ENCODE data around the gene SCN3B.

Gene SCN3B

DNA sequence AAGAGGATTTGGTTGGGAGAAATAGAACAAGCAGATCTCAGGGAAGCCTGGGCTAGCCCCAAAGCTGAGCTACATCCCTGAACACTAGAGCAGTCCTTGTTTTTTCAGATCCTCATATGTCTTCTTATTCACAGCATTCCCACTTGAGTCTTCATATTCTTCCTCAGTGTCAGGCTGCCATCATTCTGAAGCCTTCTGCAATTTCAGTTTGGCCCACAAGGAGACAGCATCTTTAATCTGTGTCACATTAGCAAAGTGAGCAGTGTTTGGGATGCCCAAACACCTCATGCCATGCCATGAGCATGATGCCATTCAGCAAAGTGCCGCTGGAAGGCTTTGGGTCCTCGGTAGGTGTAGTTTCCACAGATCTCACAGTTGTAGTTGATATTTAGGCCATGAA is 56.6 kb downstream of the SCN3B start:
- no peak overlapping the region for H3K18ac ChIP-seq (ENCODE audit: low read length)
- H3K9ac ChIP-seq (ENCODE audit: low read length) = no peak overlapping the region
- H2AFZ ChIP-seq (ENCODE audit: insufficient read depth, low read length, poor library complexity) = no peak overlapping the region
- H3K23ac ChIP-seq (ENCODE audit: low read length) = no peak overlapping the region
- no peak overlapping the region for H2BK5ac ChIP-seq (ENCODE audit: low read depth, low read length, poor library complexity)
- no peak overlapping the region for H4K91ac ChIP-seq (ENCODE audit: low read depth, low read length)
- no peak overlapping the region for H3K4me3 ChIP-seq (ENCODE audit: low read depth, low read length)
- H3K4me1 ChIP-seq (ENCODE audit: control insufficient read depth in 1 of 2, insufficient read depth in 2 of 2, low read length in 2 of 2) = no peaks in the 10 kb centered on the region
- H3K79me1 ChIP-seq (ENCODE audit: low read length) = no peaks in the 10 kb centered on the region
- H3K4me2 ChIP-seq (ENCODE audit: low read length) = no peak overlapping the region
- no peak overlapping the region for H4K12ac ChIP-seq (ENCODE audit: low read depth, low read length)
- no peak overlapping the region for H3K4ac ChIP-seq (ENCODE audit: low read depth, low read length)
- H4K8ac ChIP-seq (ENCODE audit: low read depth, low read length) = no peak overlapping the region
- H3K9me3 ChIP-seq (ENCODE audit: insufficient read depth, low read depth, low read length) = no peaks in the 10 kb centered on the region
- WGBS (ENCODE audit: extremely low coverage, insufficient coverage, insufficient read length) = no CpG with 5 or more reads among the region's 2 CpGs
- H3K27me3 ChIP-seq (ENCODE audit: insufficient read depth, low read length) = no peaks in the 10 kb centered on the region
- H3K27ac ChIP-seq (ENCODE audit: low read depth, low read length) = no peak overlapping the region
- no peak overlapping the region for H2AK5ac ChIP-seq (ENCODE audit: low read length)
- no peak overlapping the region for H2BK120ac ChIP-seq (ENCODE audit: insufficient read depth, low read length, poor library complexity)
- H3K14ac ChIP-seq (ENCODE audit: low read length) = no peak overlapping the region
- no peaks in the 10 kb centered on the region for H3K36me3 ChIP-seq (ENCODE audit: control insufficient read depth in 1 of 2, insufficient read depth in 2 of 2, low read length in 2 of 2)
- peak in 1 of 2 donors; percentile 8 for DNase-seq
- H2BK12ac ChIP-seq (ENCODE audit: low read length) = no peak overlapping the region
- no peaks in the 10 kb centered on the region for H3K79me2 ChIP-seq (ENCODE audit: control insufficient read depth, insufficient read depth, low read length, poor library complexity)

DNA sequence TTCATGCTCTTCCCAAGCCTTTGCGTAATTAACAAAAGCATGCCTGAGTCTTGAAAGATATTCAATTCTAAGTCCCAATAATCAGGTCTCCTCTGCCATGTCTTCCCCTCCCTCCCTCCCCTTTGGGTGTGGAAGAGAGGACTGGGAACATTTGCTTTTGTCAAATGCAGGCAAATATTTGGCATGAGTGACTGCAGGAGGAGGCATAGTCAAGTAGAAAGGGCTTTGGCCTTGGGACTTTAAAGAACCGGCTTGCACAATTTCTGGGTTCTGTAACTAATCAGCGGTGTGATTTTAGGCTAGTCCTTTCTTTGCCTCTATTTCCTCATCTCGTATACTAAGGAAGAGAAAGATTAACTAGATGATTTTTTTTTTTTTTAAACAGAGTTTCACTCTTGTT is 59.5 kb downstream of the SCN3B start:
- no peak overlapping the region for H3K4me2 ChIP-seq (ENCODE audit: low read length)
- H3K14ac ChIP-seq (ENCODE audit: low read length) = no peak overlapping the region
- H3K9me3 ChIP-seq (ENCODE audit: insufficient read depth, low read depth, low read length) = no peaks in the 10 kb centered on the region
- H2BK5ac ChIP-seq (ENCODE audit: low read depth, low read length, poor library complexity) = no peak overlapping the region
- H4K12ac ChIP-seq (ENCODE audit: low read depth, low read length) = no peak overlapping the region
- no peak overlapping the region for H3K4me3 ChIP-seq (ENCODE audit: low read depth, low read length)
- no peak overlapping the region for H3K4ac ChIP-seq (ENCODE audit: low read depth, low read length)
- H4K91ac ChIP-seq (ENCODE audit: low read depth, low read length) = no peak overlapping the region
- no peak overlapping the region for H3K9ac ChIP-seq (ENCODE audit: low read length)
- no peaks in the 10 kb centered on the region for H3K36me3 ChIP-seq (ENCODE audit: control insufficient read depth in 1 of 2, insufficient read depth in 2 of 2, low read length in 2 of 2)
- H3K79me1 ChIP-seq (ENCODE audit: low read length) = no peaks in the 10 kb centered on the region
- no CpG with 5 or more reads among the region's 4 CpGs for WGBS (ENCODE audit: extremely low coverage, insufficient coverage, insufficient read length)
- H3K23ac ChIP-seq (ENCODE audit: low read length) = no peak overlapping the region
- H2AK5ac ChIP-seq (ENCODE audit: low read length) = no peak overlapping the region
- no peak overlapping the region for H3K27ac ChIP-seq (ENCODE audit: low read depth, low read length)
- H2BK12ac ChIP-seq (ENCODE audit: low read length) = no peak overlapping the region
- H4K8ac ChIP-seq (ENCODE audit: low read depth, low read length) = no peak overlapping the region
- no peaks in the 10 kb centered on the region for H3K27me3 ChIP-seq (ENCODE audit: insufficient read depth, low read length)
- H3K18ac ChIP-seq (ENCODE audit: low read length) = no peak overlapping the region
- H2BK120ac ChIP-seq (ENCODE audit: insufficient read depth, low read length, poor library complexity) = no peak overlapping the region
- no peaks in the 10 kb centered on the region for H3K4me1 ChIP-seq (ENCODE audit: control insufficient read depth in 1 of 2, insufficient read depth in 2 of 2, low read length in 2 of 2)
- H2AFZ ChIP-seq (ENCODE audit: insufficient read depth, low read length, poor library complexity) = no peak overlapping the region
- no peaks in the 10 kb centered on the region for H3K79me2 ChIP-seq (ENCODE audit: control insufficient read depth, insufficient read depth, low read length, poor library complexity)
- DNase-seq = no peak

DNA sequence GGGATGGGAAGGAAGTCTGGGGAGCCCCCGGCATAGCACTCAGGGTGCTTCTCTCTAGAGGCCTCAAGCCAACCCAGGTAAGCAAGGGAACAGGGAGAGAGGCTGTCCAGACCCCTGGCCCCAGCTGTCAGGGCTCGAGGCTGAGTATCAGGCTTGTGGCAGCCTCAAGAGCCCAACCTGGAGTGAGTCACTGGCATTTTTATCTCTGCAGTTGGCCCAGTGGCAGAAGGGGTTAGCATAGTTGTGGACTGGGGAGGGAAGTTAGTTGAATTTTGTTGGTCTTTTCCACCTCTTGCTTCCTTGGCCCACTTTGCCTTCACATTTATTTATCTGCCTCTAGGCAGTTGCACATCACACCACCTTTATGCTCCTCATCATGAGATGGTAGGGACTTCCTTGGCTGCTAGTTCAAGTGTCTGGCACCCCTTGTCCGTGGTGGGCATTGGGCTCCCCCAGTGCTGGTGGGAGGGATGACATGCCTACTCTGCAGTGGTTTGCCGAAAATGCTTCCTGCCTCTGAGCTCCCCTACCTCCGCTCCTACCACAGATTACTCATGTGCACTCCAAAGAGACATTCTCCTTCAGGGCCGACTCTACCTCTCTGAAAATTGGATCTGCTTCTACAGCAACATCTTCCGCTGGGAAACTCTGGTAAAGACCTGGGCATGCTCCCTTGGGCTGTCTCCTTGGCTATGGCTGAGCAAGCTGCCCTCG is 60.1 kb downstream of the SCN3B start:
- no peak overlapping the region for H4K12ac ChIP-seq (ENCODE audit: low read depth, low read length)
- H3K4me1 ChIP-seq (ENCODE audit: control insufficient read depth in 1 of 2, insufficient read depth in 2 of 2, low read length in 2 of 2) = no peaks in the 10 kb centered on the region
- H3K79me2 ChIP-seq (ENCODE audit: control insufficient read depth, insufficient read depth, low read length, poor library complexity) = no peaks in the 10 kb centered on the region
- no peaks in the 10 kb centered on the region for H3K36me3 ChIP-seq (ENCODE audit: control insufficient read depth in 1 of 2, insufficient read depth in 2 of 2, low read length in 2 of 2)
- no peak overlapping the region for H3K9ac ChIP-seq (ENCODE audit: low read length)
- H4K91ac ChIP-seq (ENCODE audit: low read depth, low read length) = no peak overlapping the region
- no peak overlapping the region for H3K27ac ChIP-seq (ENCODE audit: low read depth, low read length)
- H3K23ac ChIP-seq (ENCODE audit: low read length) = no peak overlapping the region
- no peak overlapping the region for H3K14ac ChIP-seq (ENCODE audit: low read length)
- H2BK12ac ChIP-seq (ENCODE audit: low read length) = no peak overlapping the region
- H3K9me3 ChIP-seq (ENCODE audit: insufficient read depth, low read depth, low read length) = no peaks in the 10 kb centered on the region
- no peak overlapping the region for H3K18ac ChIP-seq (ENCODE audit: low read length)
- WGBS (ENCODE audit: extremely low coverage, insufficient coverage, insufficient read length) = no CpG with 5 or more reads among the region's 8 CpGs
- H2BK120ac ChIP-seq (ENCODE audit: insufficient read depth, low read length, poor library complexity) = no peak overlapping the region
- no peak overlapping the region for H3K4ac ChIP-seq (ENCODE audit: low read depth, low read length)
- no peak overlapping the region for H3K4me2 ChIP-seq (ENCODE audit: low read length)
- H2AFZ ChIP-seq (ENCODE audit: insufficient read depth, low read length, poor library complexity) = no peak overlapping the region
- peak in 1 of 2 donors; percentile 42 for DNase-seq
- H3K4me3 ChIP-seq (ENCODE audit: low read depth, low read length) = no peak overlapping the region
- H2BK5ac ChIP-seq (ENCODE audit: low read depth, low read length, poor library complexity) = no peak overlapping the region
- no peak overlapping the region for H4K8ac ChIP-seq (ENCODE audit: low read depth, low read length)
- no peaks in the 10 kb centered on the region for H3K27me3 ChIP-seq (ENCODE audit: insufficient read depth, low read length)
- no peak overlapping the region for H2AK5ac ChIP-seq (ENCODE audit: low read length)
- H3K79me1 ChIP-seq (ENCODE audit: low read length) = no peaks in the 10 kb centered on the region

- no peaks in the 10 kb centered on the region for H3K36me3 ChIP-seq (ENCODE audit: control insufficient read depth in 1 of 2, insufficient read depth in 2 of 2, low read length in 2 of 2)
- H4K12ac ChIP-seq (ENCODE audit: low read depth, low read length) = no peak overlapping the region
- H3K4me1 ChIP-seq (ENCODE audit: control insufficient read depth in 1 of 2, insufficient read depth in 2 of 2, low read length in 2 of 2) = no peaks in the 10 kb centered on the region
- DNase-seq = no peak
- no CpG with 5 or more reads among the region's 6 CpGs for WGBS (ENCODE audit: extremely low coverage, insufficient coverage, insufficient read length)
- H2BK120ac ChIP-seq (ENCODE audit: insufficient read depth, low read length, poor library complexity) = no peak overlapping the region
- H3K4ac ChIP-seq (ENCODE audit: low read depth, low read length) = no peak overlapping the region
- H4K8ac ChIP-seq (ENCODE audit: low read depth, low read length) = no peak overlapping the region
- H3K27me3 ChIP-seq (ENCODE audit: insufficient read depth, low read length) = no peaks in the 10 kb centered on the region
- H3K79me1 ChIP-seq (ENCODE audit: low read length) = no peaks in the 10 kb centered on the region
- H2BK5ac ChIP-seq (ENCODE audit: low read depth, low read length, poor library complexity) = no peak overlapping the region
- H3K9me3 ChIP-seq (ENCODE audit: insufficient read depth, low read depth, low read length) = no peaks in the 10 kb centered on the region
- H2AK5ac ChIP-seq (ENCODE audit: low read length) = no peak overlapping the region
- H3K14ac ChIP-seq (ENCODE audit: low read length) = no peak overlapping the region
- no peak overlapping the region for H3K23ac ChIP-seq (ENCODE audit: low read length)
- no peak overlapping the region for H2AFZ ChIP-seq (ENCODE audit: insufficient read depth, low read length, poor library complexity)
- no peak overlapping the region for H3K4me3 ChIP-seq (ENCODE audit: low read depth, low read length)
- no peak overlapping the region for H3K27ac ChIP-seq (ENCODE audit: low read depth, low read length)
- no peak overlapping the region for H3K18ac ChIP-seq (ENCODE audit: low read length)
- no peak overlapping the region for H3K4me2 ChIP-seq (ENCODE audit: low read length)
- no peaks in the 10 kb centered on the region for H3K79me2 ChIP-seq (ENCODE audit: control insufficient read depth, insufficient read depth, low read length, poor library complexity)
- no peak overlapping the region for H3K9ac ChIP-seq (ENCODE audit: low read length)
- H4K91ac ChIP-seq (ENCODE audit: low read depth, low read length) = no peak overlapping the region
- H2BK12ac ChIP-seq (ENCODE audit: low read length) = no peak overlapping the region
Measured at GRCh38 chr11:123593570-123593969, 60.9 kb downstream of the SCN3B start.

Measured in trophoblast cell (in vitro differentiated cells and primary cell).